Naive thymus-derived CD8-positive, alpha-beta T cell (primary cell): ENCODE results near the gene SPHK1. TPM values are rescaled to one million over a fixed set of nuclear protein-coding genes. Genes with fewer than 3 reads are reported as not detected.
"Not testable (repeated sequence)": the region's sequence is repeated elsewhere in the genome, so short reads cannot be mapped to it uniquely, and the experiment has no call there.

ENCODE experiments used
- ATAC-seq, 2 donors: fragments of 150-1000 bp; cut with Tn5 transposase in 1 of 2; sonication (Bioruptor Pico), chemical (Tn5 transposase) in 1 of 2; 1 replicate in 1 of 2; 2 replicates in 1 of 2; pipeline ENCODE4 v1.10.0; 2021; ENCODE audit warnings: mild to moderate bottlenecking in 2 of 2, moderate library complexity in 2 of 2
- POLR2A ChIA-PET: fragments of 350-600 bp; sonication (Branson Sonifier 250); formaldehyde crosslinking; loops from one replicate; lab custom pipeline; 2021; ENCODE audit warnings: antibody characterized with exemption; lab: Charles Lee
- DNase-seq, 10 donors: peaks; one replicate each; pipeline versions ENCODE4 v3.0.0 to v3.0.0-alpha.2; 2020 to 2022
- H3K27ac Mint-ChIP-seq, 10 donors: one replicate each; pipeline ENCODE4 v1.8.0; 2020 to 2022; ENCODE audit warnings: mild to moderate bottlenecking in 10 of 10, mixed read lengths in 10 of 10, moderate library complexity in 4 of 10, inconsistent platforms in 1 of 10
- H3K27me3 Mint-ChIP-seq, 5 donors: one replicate each; pipeline ENCODE4 v1.8.0; 2021 to 2022; ENCODE audit warnings: mixed read lengths in 5 of 5
- H3K36me3 Mint-ChIP-seq, 3 donors: one replicate each; pipeline ENCODE4 v1.8.0; 2020 to 2022; ENCODE audit warnings: mixed read lengths in 3 of 3, mild to moderate bottlenecking in 2 of 3, inconsistent platforms in 1 of 3
- H3K4me1 Mint-ChIP-seq, 4 donors: one replicate each; pipeline ENCODE4 v1.8.0; 2021 to 2022; ENCODE audit warnings: mixed read lengths in 4 of 4
- H3K4me3 Mint-ChIP-seq, 10 donors: one replicate each; pipeline ENCODE4 v1.8.0; 2020 to 2022; ENCODE audit warnings: mild to moderate bottlenecking in 10 of 10, mixed read lengths in 10 of 10, moderate library complexity in 6 of 10, inconsistent platforms in 1 of 10
- H3K9me3 Mint-ChIP-seq, 9 donors: one replicate each; pipeline ENCODE4 v1.8.0; 2020 to 2022; ENCODE audit warnings: mixed read lengths in 9 of 9, mild to moderate bottlenecking in 3 of 9, inconsistent platforms in 1 of 9, moderate library complexity in 1 of 9
- polyA plus RNA-seq, 3 donors: library from polyadenylated mRNA; unstranded; fragments of 300-500 nt; fragmentation: Illumina TruSeq; gene quantifications; one replicate each; pipeline ENCODE4 v1.2.3, GENCODE V29; 2021
- total RNA-seq, 8 experiments: library from RNA in 2 of 8; stranded (reverse) in 2 of 8; gene quantifications; one replicate each; pipeline ENCODE4 v1.2.3 and lab custom pipeline; 2021 to 2026

The SPHK1 gene, protein sequence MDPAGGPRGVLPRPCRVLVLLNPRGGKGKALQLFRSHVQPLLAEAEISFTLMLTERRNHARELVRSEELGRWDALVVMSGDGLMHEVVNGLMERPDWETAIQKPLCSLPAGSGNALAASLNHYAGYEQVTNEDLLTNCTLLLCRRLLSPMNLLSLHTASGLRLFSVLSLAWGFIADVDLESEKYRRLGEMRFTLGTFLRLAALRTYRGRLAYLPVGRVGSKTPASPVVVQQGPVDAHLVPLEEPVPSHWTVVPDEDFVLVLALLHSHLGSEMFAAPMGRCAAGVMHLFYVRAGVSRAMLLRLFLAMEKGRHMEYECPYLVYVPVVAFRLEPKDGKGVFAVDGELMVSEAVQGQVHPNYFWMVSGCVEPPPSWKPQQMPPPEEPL
- total RNA-seq (under 1 TPM; 0.85 to 0.91 TPM), polyA plus RNA-seq (under 1 TPM in 2 of 3 donors, not detected in 1; 0.31 to 0.37 TPM), total RNA-seq (lab: John Stamatoyannopoulos, UW) (0 to 19.6 (median 1.8) reads per million in 6 experiments)

DNA sequence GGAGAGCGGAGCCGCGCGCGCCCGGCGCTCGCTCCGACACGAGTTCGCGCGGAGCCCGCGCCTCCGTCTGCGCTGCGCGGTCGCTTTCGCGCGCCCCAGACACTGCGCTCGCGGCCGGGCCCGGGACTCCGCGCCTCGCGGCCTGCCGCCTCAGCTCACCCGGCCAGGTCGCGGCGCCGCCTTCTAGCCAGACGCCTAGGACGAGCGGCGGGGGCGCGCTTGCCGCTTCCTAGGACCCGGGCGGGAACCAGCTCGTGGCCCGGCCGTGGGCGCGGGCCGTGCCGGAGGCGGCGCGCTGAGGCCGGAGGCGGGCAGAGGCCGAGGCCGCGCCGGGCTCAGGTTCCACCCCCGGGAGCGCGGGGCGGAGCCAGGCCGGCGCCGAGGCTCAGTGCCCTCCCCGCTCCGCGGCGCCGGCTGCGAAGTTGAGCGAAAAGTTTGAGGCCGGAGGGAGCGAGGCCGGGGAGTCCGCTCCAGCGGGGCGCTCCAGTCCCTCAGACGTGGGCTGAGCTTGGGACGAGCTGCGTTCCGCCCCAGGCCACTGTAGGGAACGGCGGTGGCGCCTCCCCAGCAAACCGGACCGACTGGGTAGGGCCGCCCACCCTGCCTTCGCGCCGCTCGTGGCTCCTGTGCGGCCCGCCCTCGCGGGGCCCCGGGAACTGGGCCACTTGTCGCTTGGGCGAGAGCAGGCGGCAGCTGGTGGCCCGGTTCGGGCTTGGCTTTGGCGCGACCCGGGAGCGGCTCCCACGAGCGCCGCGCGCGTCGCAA lies at the start of gene SPHK1:
TSS of gene SPHK1 (plus strand) at position 388 of the 765 bp plus-strand sequence. CDS start 1,036 bp downstream, outside the sequence.
- POLR2A ChIA-PET, result interaction anchor here (1.0 to 3.3 kb wide), 7 partner anchors 14 to 371 kb away, joined by 3 to 39 read pairs (median 4); partner anchors contain the start of gene PRPSAP1
- peak; percentile 39 to 65 for ATAC-seq
- DNase-seq, result peak in 8 of 10 donors; percentile 12 to 48 (median 40)
- no peaks in the 10 kb centered on the region for H3K9me3 Mint-ChIP-seq
- H3K36me3 Mint-ChIP-seq, result no peaks in the 10 kb centered on the region
- peak within 1 kb of the TSS in 8 of 10 donors; percentile 34 to 87 (median 72) for H3K27ac Mint-ChIP-seq
- peak within 1 kb of the TSS; percentile 79 to 95 (median 90) for H3K4me3 Mint-ChIP-seq
- H3K27me3 Mint-ChIP-seq, result peaks cover 0 to 3% (median 0%) of the 10 kb centered on the region in 5 donors
- peaks cover 6 to 14% (median 11%) of the 10 kb centered on the region in 4 donors for H3K4me1 Mint-ChIP-seq

DNA sequence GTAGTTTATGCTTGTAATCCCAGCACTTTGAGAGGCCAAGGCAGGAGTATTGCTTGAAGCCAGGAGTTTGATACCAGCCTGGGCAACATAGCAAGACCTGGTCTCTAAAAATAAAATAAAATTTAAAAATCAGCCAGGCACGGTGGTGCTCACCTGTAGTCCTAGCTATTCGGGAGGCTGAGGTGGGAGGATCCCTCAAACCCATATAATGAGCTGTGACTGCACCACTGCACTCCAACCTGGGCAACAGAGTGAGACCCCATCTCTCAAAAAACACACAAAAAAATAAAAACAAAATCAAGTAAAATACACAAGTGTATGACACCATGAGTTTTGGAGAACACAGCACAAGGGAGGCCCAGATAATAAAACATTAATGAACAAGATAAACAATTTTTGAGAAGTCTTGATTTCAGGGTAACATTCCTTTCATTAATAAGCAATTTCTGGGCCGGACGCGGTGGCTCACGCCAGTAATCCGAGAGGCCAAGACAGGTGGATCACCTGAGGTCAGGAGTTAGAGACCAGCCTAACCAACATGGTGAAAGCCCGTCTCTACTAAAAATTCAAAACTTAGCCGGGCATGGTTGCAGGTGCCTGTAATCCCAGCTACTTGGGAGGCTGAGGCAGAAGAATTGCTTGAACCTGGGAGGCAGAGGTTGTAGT lies 48.6 kb upstream of the SPHK1 start:
- POLR2A ChIA-PET, result interaction anchor here (0.7 to 0.8 kb wide), 3 partner anchors 18 to 539 kb away, joined by 3 to 6 read pairs (median 3); partner anchors contain the start of gene PRPSAP1
- Mint-ChIP-seq H3K4me1 (peaks cover 0 to 11% (median 1%) of the 10 kb centered on the region in 4 donors), H3K27me3 (no peaks in the 10 kb centered on the region), H3K36me3 (peaks cover 0 to 25% (median 10%) of the 10 kb centered on the region in 3 donors), H3K9me3 (no peaks in the 10 kb centered on the region), H3K4me3 (no peak overlapping the region), H3K27ac (no peak overlapping the region)
- ATAC-seq (no peak), DNase-seq (no peak)

DNA sequence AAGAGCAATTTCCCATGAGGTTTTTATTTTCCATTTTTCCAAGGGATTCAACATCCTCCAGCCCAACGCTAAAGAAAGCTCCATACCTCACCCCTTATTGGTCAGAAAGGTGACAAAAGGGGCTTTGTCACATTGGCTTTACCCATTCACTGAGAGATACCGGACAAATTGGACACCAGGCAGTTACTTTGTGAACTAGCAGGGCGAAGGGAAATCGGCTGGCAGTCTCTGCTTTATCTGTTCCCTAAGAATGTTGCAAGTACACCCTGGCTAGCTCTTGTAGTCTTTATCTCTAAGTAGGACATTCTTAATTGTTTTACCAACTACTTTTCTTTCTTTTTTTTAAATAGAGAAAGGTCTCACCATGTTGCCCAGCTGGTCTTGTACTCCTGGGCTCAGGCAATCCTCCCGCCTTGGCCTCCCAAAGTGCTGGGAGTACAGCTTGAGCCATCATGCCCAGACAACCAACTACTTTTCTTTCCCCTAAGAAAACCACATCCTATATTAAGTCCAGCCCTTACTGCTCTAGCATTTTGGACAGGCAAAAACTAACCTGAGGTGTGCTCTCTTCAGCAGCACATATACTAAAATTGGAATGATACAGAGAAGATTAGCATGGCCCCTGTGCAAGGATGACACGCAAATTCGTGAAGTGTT lies 47.5 kb upstream of the SPHK1 start:
- no peak for DNase-seq
- Mint-ChIP-seq H3K27me3 (no peaks in the 10 kb centered on the region), H3K9me3 (no peaks in the 10 kb centered on the region), H3K27ac (peak overlapping the region in 2 of 10 donors; percentile 33 to 60), H3K4me3 (no peak overlapping the region), H3K4me1 (peaks cover 0 to 11% (median 1%) of the 10 kb centered on the region in 4 donors), H3K36me3 (peaks cover 0 to 27% (median 11%) of the 10 kb centered on the region in 3 donors)
- no peak for ATAC-seq
- POLR2A ChIA-PET, result interaction anchor here (0.7 kb wide), 2 partner anchors 16 to 540 kb away, joined by 3 to 6 read pairs; partner anchors contain the start of gene PRPSAP1

DNA sequence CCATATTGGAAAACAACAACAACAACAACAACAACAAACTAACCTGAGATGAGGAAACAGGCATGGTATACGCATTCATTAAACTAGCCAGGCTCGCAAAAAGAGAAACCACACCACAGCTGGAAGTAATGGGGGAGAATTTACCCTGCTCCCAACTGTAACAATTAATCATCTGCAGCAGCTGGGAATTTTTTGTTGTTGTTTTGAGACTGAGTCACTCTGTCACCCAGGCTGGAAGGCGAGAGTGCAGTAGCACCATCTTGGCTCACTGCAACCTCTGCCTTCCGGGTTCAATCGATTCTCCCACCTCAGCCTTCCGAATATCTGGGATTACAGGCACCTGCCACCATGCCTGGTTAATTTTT lies 47.0 kb upstream of the SPHK1 start:
- no peak overlapping the region for H3K27ac Mint-ChIP-seq
- H3K9me3 Mint-ChIP-seq, result no peaks in the 10 kb centered on the region
- no peak overlapping the region for H3K4me3 Mint-ChIP-seq
- no peaks in the 10 kb centered on the region for H3K27me3 Mint-ChIP-seq
- DNase-seq, result no peak
- peaks cover 0 to 11% (median 1%) of the 10 kb centered on the region in 4 donors for H3K4me1 Mint-ChIP-seq
- POLR2A ChIA-PET, result interaction anchor here (0.5 to 0.7 kb wide), 2 partner anchors 16 to 459 kb away, joined by 3 to 5 read pairs; partner anchors contain the start of genes PRPSAP1 and TRIM47
- peaks cover 0 to 32% (median 15%) of the 10 kb centered on the region in 3 donors for H3K36me3 Mint-ChIP-seq
- no peak for ATAC-seq

DNA sequence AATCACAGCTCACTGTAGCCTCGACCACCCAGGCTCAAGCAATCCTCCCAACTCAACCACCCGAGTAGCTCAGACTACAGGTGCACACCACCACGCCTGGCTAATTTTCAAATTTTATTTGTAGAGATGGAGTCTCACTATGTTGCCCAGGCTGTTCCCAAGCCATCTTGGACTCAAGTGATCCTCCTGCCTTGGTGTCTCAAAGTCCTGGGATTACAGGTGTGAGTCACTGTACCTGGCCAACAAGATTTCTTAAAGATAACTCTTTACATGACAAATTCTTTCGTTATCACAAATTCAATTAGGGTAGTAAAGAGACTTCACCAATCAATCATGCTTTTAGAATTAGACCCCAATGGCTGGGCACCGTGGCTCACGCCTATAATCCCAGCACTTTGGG lies 43.1 kb upstream of the SPHK1 start:
- POLR2A ChIA-PET, result no interaction called here
- no peak overlapping the region for H3K4me3 Mint-ChIP-seq
- DNase-seq, result no peak
- ATAC-seq, result no peak
- H3K27ac Mint-ChIP-seq, result no peak overlapping the region
- no peaks in the 10 kb centered on the region for H3K9me3 Mint-ChIP-seq
- H3K36me3 Mint-ChIP-seq, result peaks cover 0 to 63% (median 29%) of the 10 kb centered on the region in 3 donors
- peaks cover 0 to 8% (median 1%) of the 10 kb centered on the region in 4 donors for H3K4me1 Mint-ChIP-seq
- H3K27me3 Mint-ChIP-seq, result no peaks in the 10 kb centered on the region

DNA sequence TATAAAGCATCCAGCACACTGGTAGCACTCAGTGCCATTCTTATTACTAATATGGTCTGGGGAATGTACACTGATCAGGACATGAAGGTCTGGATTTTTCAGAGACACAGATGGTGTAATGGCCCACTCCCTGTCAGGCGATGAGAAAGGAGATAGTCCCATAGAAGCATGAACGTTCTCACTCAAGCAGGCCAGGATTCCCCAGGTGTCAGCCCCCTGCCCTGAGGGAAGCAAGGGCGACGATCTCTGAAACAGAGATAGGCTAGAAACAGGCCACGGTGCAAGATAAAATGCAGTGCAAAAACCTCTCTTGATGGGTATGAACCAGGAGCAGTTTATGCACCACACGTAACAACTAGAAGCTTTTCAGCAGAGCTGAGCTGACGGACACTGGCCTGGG lies 41.3 kb upstream of the SPHK1 start:
- Mint-ChIP-seq H3K36me3 (peaks cover 0 to 76% (median 40%) of the 10 kb centered on the region in 3 donors), H3K27me3 (no peaks in the 10 kb centered on the region), H3K4me1 (peaks cover 0 to 3% (median 0%) of the 10 kb centered on the region in 4 donors), H3K27ac (no peak overlapping the region), H3K4me3 (no peak overlapping the region), H3K9me3 (no peaks in the 10 kb centered on the region)
- DNase-seq (no peak), ATAC-seq (no peak)
- POLR2A ChIA-PET, result no interaction called here

DNA sequence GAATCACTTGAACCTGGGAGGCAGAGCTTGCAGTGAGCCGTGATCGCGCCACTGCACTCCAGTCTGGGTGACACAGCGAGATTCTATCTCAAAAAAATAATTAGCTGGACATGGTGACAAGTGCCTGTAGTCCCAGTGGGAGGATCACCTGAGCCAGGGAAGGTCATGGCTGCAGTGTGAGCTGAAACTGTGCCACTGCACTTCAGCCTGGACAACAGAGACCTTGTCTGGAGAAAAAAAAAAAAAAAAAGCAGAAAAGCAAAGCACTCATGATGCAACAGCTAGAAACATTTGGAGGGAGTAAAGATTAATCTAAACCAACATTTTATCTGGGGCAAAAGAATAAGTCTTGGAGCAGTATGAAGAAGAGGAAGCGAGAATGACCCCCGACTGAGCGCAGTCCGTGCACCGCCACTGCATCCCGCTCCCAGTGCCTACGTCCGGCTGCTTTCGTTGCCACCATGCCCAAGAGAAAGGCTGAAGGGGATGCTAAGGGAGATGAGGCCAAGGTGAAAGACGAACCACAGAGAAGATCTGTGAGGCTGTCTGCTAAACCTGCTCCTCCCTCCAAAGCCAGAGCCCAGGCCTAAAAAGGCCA lies 38.9 kb upstream of the SPHK1 start:
- peaks cover 0 to 2% (median under 1%) of the 10 kb centered on the region in 4 donors for H3K4me1 Mint-ChIP-seq
- no peak overlapping the region for H3K27ac Mint-ChIP-seq
- H3K4me3 Mint-ChIP-seq, result no peak overlapping the region
- H3K9me3 Mint-ChIP-seq, result no peaks in the 10 kb centered on the region
- H3K36me3 Mint-ChIP-seq, result peaks cover 0 to 69% (median 32%) of the 10 kb centered on the region in 3 donors
- ATAC-seq (no peak), DNase-seq (no peak)
- POLR2A ChIA-PET, result interaction anchor here (0.6 kb wide), 1 partner anchor 30 kb away, joined by 8 read pairs; no protein-coding TSS in a partner anchor
- H3K27me3 Mint-ChIP-seq, result no peaks in the 10 kb centered on the region

DNA sequence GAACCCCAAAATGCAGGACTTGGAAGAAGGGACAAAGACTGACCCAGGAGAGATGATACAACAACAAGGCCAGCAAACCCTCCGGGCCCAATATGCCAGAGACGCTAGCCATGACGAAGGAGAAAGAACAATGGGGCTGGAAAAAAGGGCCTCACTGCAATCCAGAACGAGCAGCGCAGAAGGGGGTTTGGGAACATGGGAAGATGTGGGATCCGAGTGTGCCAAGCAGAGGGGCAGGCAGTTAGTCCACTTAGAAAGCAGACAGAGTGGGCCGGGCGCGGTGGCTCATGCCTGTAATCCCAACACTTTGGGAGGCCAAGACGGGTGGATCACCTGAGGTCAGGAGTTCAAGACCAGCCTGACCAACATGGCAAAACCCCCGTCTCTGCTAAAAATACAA lies 37.5 kb upstream of the SPHK1 start:
- not testable (repeated sequence) for H3K4me3 Mint-ChIP-seq, H3K27ac Mint-ChIP-seq, H3K27me3 Mint-ChIP-seq, H3K9me3 Mint-ChIP-seq, DNase-seq, H3K4me1 Mint-ChIP-seq, ATAC-seq
- POLR2A ChIA-PET, result interaction anchor here (0.7 kb wide), 1 partner anchor 15 kb away, joined by 4 read pairs; no protein-coding TSS in a partner anchor
- H3K36me3 Mint-ChIP-seq, result peaks cover 0 to 55% (median 29%) of the 10 kb centered on the region in 3 donors

DNA sequence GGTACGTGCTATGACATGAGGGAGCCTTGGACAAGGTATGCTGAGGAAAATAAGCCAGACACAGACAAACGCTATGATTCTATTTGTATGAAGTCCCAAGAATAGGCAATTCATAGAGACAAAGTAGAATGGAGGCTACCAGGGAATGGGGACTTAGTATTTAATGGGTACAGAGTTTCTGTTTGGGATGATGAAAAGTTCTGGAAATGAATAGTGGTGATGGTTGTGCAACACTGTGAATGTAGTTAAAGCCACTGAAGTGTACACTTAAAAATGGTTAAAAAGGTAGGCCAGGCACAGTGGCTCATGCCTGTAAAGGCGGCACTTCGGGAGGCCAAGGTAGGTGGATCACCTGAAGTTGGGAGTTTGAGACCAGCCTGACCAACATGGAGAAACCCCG lies 33.9 kb upstream of the SPHK1 start:
- peaks cover 0 to 24% (median 16%) of the 10 kb centered on the region in 3 donors for H3K36me3 Mint-ChIP-seq
- peak overlapping the region in 2 of 10 donors; percentile 15 to 22 for H3K4me3 Mint-ChIP-seq
- DNase-seq (no peak), ATAC-seq (no peak)
- POLR2A ChIA-PET, result no interaction called here
- H3K9me3 Mint-ChIP-seq, result no peaks in the 10 kb centered on the region
- H3K4me1 Mint-ChIP-seq, result peaks cover 8 to 29% (median 23%) of the 10 kb centered on the region in 4 donors
- no peaks in the 10 kb centered on the region for H3K27me3 Mint-ChIP-seq
- H3K27ac Mint-ChIP-seq, result no peak overlapping the region

DNA sequence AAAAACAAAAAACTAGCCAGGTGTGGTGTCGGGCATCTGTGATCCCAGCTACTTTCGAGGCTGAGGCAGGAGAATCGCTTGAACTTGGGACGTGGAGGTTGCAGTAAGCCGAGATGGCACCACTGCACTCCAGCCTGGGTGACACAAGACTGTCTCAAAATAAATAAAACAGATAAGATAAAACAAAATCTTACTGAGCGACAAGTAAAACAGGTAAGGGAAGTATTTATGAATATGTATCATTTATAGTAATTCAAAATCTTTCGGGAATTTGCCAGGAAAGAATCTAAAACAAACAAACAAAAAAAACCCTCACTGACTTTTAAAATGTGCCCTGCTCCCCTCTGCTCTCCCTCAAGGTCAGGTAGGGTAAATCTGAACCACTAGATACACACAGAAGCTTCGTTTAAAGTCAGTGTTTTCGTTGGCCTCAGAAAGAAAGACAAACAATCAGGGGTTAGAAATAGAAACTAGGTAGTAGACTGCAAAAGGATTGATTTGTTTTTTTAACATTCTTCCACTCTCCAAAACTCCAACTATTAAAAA lies 32.8 kb upstream of the SPHK1 start:
- Mint-ChIP-seq H3K9me3 (no peaks in the 10 kb centered on the region), H3K4me1 (peaks cover 8 to 29% (median 23%) of the 10 kb centered on the region in 4 donors), H3K4me3 (peak overlapping the region in 9 of 10 donors; percentile 19 to 95 (median 78)), H3K27me3 (no peaks in the 10 kb centered on the region), H3K27ac (peak overlapping the region in 5 of 10 donors; percentile 21 to 48 (median 27)), H3K36me3 (peaks cover 0 to 12% (median 9%) of the 10 kb centered on the region in 3 donors)
- POLR2A ChIA-PET, result interaction anchor here (0.6 to 3.0 kb wide), 2 partner anchors 34 to 320 kb away, joined by 3 to 39 read pairs; partner anchors contain the start of gene SPHK1
- no peak for DNase-seq
- ATAC-seq, result no peak
